Mesothelial cell of epicardium (in vitro differentiated cells): ENCODE measurements around the gene C2orf78. TPM values are rescaled to one million over a fixed set of nuclear protein-coding genes. Genes with fewer than 3 reads are reported as not detected.
A peak's percentile ranks its signal among the peaks of the same experiment; 100 is the strongest.

Experiments used
- DNase-seq, 2 experiments: peaks; one replicate each; pipeline ENCODE4 v3.0.0; 2021; ENCODE audit warnings: low spot score in 2 of 2; ENCODE audit not compliant: unreplicated experiment in 2 of 2
- H3K27ac Mint-ChIP-seq: 2 replicates; pipeline ENCODE4 v1.8.0; 2021; ENCODE audit warnings: mixed read lengths
- H3K27me3 Mint-ChIP-seq: 2 replicates; pipeline ENCODE4 v1.8.0; 2021; ENCODE audit warnings: low read depth, mixed read lengths
- H3K36me3 Mint-ChIP-seq: 2 replicates; pipeline ENCODE4 v1.8.0; 2021; ENCODE audit warnings: mixed read lengths
- H3K4me1 Mint-ChIP-seq: 2 replicates; pipeline ENCODE4 v1.8.0; 2021; ENCODE audit warnings: mixed read lengths
- H3K4me3 Mint-ChIP-seq: 2 replicates; pipeline ENCODE4 v1.8.0; 2021; ENCODE audit warnings: mild to moderate bottlenecking, moderate library complexity, mixed read lengths
- H3K9me3 Mint-ChIP-seq: 2 replicates; pipeline ENCODE4 v1.8.0; 2021; ENCODE audit warnings: mixed read lengths
- CTCF ChIP-seq: fragments of 200-600 bp; sonication (generic); IDR thresholded peaks from one replicate; pipeline ENCODE4 v1.5.0; 2021; ENCODE audit warnings: antibody characterized with exemption; ENCODE audit not compliant: unreplicated experiment
- total RNA-seq: library from RNA; stranded (reverse); gene quantifications from 3 replicates; pipeline ENCODE4 v1.2.1, GENCODE V29; 2021

Gene C2orf78
- total RNA-seq, 1 donor from 2014 or later: not detected

GRCh38 chr2:73836141-73836943, 52.4 kb downstream of the C2orf78 start:
- Mint-ChIP-seq H3K4me1 (no peaks in the 10 kb centered on the region), H3K36me3 (peaks cover 21% of the 10 kb centered on the region), H3K27me3 (no peaks in the 10 kb centered on the region), H3K4me3 (no peak overlapping the region), H3K9me3 (no peaks in the 10 kb centered on the region), H3K27ac (peak overlapping the region; percentile 60)
- TF ChIP-seq CTCF: no peak
- DNase-seq: no peak

DNA sequence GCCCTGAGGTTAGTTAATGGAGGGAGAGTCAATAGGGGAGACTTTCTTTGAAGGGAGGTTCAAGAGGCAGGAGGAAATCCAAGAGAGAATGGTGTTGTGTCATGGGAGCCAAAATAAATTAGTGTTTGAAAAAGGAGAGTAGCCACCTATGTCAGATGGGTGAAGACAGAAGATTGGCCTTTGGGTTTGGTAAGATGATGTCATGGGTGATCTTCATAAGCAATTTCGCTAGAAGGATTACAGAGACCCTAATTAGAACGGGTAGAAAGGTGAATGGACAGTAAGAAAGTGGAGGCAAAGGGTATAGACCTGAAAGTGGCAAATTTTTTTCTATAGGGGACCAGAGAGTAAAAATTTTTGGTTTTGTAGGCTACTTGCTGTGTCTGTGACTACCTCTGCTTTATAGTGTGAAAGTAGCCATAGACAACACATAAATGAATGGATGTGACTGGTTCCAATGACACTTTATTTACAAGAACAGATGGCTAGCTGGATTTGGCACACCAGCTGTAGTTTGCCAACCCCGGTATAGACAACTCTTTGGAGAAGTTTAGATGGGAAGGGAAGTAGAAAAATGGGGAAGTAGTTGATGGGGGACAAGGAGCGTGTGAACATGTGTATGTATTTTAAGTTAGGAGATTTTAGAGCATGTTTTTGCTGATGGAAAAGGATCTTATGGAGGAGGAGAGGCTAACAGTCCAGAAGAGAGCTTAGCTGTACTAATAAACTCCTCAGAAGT, 54.0 kb downstream of the C2orf78 start:
- Mint-ChIP-seq H3K9me3 (no peaks in the 10 kb centered on the region), H3K27ac (no peak overlapping the region), H3K36me3 (peaks cover 14% of the 10 kb centered on the region)

DNA sequence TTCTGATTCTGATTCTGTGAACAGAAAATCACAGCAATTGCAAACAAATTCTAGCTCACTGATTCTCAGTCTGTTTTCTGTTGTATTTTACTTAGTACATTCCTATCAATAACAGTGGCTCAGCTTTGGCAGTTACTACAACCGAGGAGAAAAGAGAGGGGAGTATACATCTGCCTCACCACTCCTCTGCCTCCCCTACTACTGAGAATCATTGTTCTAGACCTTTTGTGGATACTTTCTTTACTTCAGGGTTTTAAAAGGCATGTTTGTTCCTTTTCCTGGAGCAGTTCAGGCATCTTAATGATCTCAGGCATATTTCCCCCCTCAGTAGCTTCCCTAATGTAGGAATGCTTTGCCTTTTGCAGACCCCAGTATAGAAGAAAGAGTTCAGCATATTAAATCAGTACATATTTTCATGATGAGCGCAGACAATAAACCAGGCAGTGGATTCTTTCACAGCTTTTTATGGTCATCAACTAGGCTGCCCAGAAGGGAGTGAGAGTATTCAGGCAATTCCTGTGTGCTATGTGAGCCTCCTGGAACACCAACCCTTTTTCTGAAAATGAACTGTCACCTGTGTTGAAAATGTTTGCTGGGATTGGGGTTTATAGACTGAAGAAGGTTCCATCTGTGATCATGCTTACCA, 55.0 kb downstream of the C2orf78 start:
- Mint-ChIP-seq H3K36me3 (peaks cover 15% of the 10 kb centered on the region), H3K27me3 (no peaks in the 10 kb centered on the region), H3K4me3 (no peak overlapping the region), H3K27ac (peak overlapping the region; percentile 11), H3K4me1 (no peaks in the 10 kb centered on the region), H3K9me3 (no peaks in the 10 kb centered on the region)
- TF ChIP-seq CTCF: no peak
- DNase-seq: no peak

More for the DNA sequence above, 54.0 kb downstream of the C2orf78 start:
- H3K4me1 Mint-ChIP-seq: no peaks in the 10 kb centered on the region
- no peak overlapping the region for H3K4me3 Mint-ChIP-seq
- DNase-seq: no peak
- no peak for TF ChIP-seq CTCF
- no peaks in the 10 kb centered on the region for H3K27me3 Mint-ChIP-seq

DNA sequence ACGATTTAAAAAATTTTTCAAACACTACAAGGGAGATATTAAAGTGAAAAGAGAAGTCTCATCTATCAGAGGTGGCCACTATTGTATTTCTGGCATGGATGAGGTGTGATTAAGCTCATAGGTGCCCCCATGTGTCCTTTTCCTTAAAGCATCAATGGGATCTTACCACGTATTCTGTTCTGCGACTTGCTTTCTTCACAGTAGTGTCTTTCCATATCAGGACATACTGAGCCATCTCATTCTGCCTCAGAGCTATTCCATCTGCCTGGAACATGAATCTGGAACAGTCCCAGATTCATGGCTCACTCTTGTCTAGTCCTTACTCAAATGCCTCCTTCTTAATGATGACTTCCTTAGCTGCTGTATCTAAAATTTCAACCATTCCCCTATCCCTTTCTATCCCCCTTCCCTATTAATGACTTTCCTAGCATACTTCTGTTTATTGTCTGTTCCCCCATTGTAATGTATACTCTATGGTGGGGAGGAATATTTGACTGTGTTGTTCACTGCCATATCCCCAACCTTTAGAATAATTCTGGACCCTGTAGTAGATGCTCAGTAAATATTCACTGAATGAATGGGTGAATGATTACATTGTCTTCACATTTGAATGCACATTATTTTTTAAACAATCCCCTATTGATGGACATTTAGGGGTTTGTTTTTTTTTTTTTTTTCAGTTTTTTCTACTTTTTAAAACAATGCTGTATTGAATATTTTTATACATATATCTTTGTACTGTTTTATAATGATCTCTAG, 55.8 kb downstream of the C2orf78 start:
- Mint-ChIP-seq H3K36me3 (peaks cover 17% of the 10 kb centered on the region), H3K27me3 (no peaks in the 10 kb centered on the region), H3K9me3 (no peaks in the 10 kb centered on the region), H3K27ac (no peak overlapping the region), H3K4me3 (no peak overlapping the region), H3K4me1 (no peaks in the 10 kb centered on the region)
- no peak for DNase-seq
- TF ChIP-seq CTCF: no peak
